HG02763 (cell line): ENCODE results near the gene EEA1.

Experiments
- ATAC-seq: cut with Tn5 transposase; IDR thresholded peaks from one replicate; pipeline ENCODE4 v1.9.1; 2021; ENCODE audit warnings: mild to moderate bottlenecking, moderate library complexity; ENCODE audit not compliant: unreplicated experiment

The EEA1 gene

DNA sequence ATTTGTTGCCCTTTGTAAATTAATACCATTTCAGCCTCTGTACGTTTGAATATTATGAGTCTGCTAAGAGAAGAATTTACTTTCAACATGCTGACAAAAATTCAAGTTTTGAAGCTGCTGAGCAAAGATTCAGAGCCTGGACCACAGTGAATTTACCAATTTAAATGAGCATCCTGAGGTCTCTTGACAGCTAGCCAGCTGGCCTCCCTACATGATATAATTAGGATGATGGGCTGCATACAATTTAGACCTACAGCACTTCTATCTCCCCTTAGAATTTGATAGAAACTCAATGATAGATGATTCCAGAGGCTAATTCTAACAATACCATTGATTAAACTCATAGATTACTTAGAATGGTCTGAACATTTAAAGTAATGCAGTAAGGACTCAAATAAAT is 10.0 kb upstream of the EEA1 start:
- ATAC-seq, result no peak

DNA sequence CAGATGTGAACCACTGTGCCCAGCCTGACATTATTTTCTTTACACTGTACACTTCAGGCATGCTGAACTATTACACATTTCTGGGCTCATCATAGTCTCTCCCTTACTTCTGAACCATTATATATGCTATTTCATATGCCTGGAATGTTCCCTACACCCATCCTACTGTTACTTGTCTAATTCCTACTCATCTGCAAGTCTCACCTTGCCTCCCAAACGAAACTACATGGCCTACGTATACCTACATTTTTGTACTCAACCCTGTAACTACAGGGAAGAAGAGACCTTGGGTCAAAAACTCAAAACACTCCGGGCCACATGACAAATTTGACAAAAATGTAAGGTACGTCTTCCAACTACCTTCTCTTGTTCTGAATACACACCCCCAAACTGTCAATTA is 9.5 kb upstream of the EEA1 start:
- no peak for ATAC-seq

DNA sequence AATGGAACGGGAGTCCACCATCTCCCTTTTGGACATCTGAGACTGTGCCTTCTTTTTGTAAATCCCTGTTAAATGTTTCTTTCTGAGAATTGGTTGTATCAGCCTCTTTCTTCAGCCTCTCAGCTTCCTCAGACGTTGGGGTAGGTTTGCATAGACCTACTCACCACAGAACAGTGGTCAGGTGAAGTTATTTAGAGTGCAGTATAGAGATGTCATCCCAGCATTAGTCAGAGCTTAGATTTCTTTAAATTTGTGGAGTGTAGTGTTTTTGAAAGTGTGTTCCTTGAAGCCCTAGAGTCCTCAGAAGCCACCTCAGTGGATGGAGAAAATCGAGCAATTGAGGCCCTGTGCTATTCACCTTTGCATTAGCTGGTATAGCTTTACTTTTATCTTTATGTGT is 8.9 kb upstream of the EEA1 start:
- no peak for ATAC-seq

DNA sequence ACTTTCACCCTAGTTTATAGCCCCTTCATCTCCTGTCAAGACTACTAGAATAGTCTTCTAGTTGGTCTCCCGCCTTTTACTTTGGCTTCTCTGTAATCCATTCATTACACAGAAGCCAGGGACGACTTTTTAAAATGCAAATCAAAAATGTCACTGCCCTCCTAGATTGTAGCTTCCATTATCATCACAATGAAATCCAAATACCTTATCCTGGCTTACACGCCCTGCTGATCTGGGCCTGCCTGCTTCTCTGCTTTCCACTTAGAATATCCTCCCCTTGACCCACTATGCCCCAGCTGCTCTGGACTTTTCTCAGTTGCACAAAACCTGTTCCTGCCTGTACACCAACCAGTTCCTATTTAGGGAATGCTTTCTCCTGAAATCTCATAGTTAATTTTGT is 4.5 kb upstream of the EEA1 start:
- ATAC-seq, result no peak

DNA sequence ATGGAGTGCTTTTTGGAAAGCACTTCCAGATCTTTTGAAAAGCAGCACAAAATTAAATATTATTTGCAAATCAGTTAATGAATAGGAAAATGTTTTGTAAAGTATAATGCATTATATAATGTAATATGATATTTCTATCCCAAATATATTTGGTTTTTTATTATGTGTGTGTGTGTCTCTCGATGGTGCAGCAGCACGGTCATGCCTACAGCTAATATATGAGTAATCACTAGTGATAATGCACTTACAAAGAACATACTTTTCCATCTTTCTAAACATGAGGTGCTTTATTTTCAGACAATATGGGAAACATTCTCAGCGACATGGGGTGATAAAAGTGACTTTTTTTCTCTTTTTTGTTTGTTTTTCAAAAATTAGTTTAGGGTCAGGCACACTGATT is 1.3 kb upstream of the EEA1 start:
- ATAC-seq, result no peak

DNA sequence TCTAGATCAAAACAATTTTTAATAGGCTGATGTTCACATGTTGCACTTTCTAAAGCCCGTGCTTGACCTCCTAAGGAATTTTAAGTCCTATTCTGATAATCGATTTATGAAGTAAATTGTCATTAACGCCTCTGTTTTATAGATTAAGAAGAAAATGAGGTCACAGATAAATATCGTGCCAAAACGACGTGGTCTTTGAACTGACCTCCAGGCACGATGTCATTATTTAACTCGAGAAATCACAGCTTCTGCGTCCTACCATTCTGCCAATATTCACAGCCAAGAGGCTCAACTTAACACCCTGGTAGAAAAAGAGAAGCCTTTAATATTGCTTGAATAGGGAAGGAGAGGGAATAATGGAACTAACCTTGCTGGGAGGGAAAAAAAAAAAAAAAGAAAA is 888 bp upstream of the EEA1 start:
- no peak for ATAC-seq

DNA sequence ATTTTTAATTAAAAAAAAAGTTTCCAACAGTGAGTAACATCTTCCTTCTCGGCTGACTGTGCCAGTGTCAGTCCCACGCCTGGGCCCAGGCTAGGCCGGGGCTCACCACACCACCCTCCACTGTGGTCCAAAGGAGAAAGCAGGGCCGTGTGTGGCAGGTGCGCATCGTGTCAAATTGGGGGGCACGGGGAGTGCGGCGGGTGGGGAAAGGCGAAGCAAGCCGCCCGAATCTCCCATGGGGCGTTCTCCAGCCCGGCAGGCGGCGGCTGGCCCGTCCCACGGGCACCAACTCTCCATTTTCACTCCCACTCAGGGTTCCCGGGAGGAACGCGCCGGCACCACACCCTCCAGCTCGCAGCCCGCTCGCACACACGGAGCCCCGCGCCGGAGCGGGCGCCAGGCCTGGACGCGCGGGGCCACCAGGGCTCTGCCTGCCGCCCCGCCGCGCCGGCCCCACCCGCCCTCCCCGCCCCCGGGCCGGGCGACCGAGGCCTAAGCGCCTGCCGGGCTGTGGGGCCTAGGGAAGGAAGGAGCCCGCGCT is 604 bp downstream of the EEA1 start:
- peak; percentile 13 for ATAC-seq

DNA sequence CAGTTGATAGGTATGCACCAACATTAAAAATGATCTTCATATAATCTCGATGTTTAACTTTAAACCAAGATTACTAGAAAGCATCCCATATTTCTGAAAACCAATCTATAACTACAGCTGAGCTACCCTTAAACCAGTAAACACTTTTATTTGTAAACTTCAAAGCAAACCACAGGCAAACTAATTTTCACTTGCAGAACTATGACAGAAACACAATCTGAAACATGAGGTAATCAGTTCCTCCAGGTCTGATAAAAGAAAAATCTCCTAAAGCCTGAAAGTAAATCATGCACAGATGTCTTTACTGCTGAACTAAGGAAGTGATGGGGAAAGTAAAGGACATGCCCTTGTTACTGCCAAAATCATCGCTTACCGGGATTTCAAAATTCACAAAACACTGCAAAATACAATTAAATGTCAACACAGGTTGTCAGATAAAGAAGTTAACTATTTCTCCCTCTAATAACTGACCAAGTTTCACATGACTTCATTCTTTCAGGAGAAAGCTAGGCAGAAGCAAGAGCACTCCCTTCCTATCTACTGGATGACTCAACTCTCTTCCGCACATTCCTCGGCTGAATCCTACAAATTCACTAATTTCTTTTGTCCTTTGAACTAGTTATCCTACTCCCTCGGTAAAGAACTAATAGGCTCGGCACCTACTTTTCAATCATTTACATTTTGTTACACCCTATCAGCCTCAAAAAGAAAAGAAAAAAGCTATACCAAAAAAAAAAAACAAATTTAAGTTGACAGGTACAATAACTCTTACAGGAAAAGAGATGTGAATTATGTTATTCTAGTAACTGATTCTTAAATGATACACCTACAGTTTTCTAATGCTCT is 1.4 kb downstream of the EEA1 start:
- ATAC-seq, result no peak

DNA sequence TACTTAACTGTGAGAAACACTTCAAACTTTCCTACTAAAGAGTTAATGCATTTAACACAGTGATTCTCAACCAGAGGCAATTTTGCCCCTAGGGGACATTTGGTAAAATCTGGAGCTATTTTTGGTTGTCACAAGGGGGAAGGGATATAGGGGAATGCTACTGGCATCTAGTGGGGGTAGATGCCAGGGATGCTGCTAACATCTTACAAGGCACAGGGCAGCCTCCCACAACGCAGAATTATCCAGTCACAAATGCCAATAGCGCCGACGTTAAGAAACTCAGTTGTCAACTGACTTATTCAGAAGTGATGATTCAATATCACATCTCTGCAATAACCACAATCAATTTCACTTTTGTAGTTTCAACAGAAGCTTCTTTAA is 2.0 kb downstream of the EEA1 start:
- ATAC-seq, result no peak

DNA sequence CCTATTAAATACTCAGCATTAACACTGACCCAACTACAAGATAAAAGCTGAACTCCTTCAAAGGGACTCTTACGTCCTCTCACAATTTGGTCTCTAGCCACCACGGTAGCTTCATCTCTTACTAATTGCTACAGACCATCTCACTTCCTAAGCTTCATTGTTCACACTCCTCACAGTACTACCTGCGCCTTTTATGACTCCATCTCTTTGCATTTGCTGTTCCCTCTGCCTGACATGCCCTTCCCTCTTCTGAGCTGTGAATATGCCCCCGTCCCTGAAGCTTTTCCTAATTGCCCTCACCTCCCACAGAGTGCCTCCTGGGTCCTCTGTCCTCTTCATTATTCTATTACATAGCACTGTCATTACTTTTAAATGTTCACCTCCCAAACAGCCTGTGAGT is 2.5 kb downstream of the EEA1 start:
- ATAC-seq, result no peak

DNA sequence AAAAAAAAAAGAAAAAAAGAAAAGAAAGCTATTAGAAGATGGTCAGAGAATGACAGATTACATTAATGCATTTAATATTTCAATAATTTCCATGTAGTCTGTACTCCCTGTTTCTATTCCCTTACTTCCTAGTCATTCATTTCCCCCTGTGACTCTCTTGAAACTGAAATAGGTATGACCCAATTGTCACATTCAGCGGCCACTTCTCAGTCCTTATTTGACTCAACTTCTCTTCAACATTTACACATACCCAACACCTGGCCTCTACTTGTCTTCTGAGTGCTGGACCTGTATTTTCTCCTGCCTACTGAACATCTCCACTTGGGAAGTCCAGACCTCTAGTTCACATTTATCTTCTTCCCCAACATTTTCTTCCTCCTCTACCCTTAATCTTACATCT is 7.2 kb downstream of the EEA1 start:
- peak; percentile 78 for ATAC-seq

DNA sequence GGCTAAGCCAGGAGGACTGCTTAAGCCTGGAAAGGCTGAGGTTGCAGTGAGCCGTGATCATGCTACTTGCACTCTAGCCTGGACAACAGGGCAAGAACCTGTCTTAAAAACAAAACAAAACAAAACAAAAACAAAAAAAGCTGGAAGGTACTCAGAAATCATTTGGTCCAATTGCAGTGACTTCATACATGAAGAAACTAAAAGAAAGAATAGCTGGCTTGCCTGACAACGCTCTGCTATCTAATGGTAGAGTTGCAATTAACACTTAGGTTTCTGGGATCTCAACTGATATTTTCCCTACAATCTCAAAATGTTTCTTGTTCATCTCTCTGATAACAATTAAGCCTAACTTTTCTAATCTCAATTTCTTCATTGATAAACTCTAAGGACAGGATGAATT is 13.7 kb downstream of the EEA1 start:
- no peak for ATAC-seq

DNA sequence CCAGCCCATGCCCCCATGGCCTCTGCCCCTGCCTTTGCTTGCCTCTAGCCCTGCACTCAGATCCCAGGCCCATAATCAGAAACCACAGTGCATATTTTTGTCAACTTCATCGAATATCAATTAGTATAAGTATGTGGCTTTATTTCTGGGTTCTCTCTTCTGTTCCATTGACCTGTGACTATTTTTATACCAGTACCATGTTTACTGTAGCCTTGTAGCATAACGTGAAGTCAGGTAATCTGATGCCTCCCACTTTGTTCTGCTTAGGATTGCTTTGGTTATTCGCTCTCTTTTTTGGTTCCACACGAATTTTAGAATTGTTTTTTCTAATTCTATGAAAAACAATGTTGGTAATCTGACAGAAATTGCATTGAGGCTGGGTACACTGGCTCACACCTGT is 14.9 kb downstream of the EEA1 start:
- no peak for ATAC-seq

DNA sequence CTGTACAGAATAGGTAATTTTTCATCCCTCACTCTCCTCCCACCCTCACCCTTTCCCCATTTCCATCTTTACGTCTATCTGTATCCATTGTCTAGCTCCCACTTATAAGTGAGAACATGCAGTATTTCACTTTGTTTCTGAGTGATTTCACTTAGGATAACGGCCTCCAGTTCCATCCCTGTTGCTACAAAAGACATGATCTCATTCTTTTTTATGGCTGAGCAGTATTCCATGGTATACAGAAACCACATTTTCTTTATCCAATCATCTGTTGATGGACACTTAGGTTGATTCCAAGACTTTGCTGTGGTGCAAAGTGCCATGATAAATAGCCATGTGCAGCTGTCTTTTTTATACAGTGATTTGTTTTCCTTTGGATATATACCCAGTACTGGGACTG is 16.4 kb downstream of the EEA1 start:
- ATAC-seq, result no peak

DNA sequence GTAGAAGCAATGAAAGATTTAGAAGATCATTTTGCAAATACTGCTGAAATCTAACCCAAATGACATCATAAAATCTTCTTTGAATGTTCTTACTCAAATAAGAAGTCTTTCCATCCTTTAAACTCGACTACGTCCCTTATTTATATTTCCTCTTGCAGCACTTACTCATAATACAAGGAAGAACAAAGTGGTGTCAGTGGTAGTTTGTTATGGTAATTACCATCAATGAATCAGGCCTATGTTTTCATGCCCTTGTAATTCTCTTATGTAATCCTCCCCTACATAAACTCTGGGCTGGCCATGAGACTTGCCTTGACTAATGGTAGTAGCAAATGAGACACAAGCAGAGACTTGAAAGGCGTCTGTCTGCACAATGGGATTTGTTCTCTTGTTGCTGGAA is 17.0 kb downstream of the EEA1 start:
- ATAC-seq, result no peak

DNA sequence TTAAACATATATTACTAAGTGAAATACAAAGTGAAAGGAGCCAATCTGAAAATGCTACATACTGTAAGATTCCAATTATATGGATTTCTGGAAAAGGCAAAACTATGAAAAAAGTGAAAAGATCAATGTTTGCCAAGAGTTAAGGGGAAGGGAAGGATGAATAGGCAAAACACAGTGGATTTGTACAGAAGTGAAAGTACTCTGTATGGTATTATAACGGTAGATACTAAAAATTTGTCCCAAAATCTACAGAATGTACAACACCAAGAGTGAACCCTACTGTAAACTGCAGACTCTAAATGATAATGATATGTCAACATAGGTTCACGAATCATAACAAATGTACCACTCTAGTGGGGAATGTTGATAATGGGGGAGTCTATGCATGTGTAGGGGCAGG is 17.8 kb downstream of the EEA1 start:
- no peak for ATAC-seq

DNA sequence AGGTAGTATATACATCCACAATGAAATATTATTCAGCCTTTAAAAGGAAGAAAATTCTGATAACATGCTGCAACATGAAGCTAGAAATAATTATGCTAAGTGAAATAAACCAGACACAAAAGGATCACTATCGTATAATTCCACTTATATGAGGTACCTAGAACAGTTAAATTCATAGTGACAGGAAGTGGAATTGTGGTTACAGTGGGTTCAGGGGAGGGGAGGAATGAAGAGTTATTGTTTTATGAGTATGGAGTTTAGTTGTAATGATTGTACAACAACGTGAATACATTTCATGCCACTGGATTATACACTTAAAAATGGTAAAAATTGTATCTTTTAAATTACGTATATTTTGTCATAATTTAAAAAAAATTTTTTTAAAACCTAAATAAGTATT is 21.0 kb downstream of the EEA1 start:
- no peak for ATAC-seq

DNA sequence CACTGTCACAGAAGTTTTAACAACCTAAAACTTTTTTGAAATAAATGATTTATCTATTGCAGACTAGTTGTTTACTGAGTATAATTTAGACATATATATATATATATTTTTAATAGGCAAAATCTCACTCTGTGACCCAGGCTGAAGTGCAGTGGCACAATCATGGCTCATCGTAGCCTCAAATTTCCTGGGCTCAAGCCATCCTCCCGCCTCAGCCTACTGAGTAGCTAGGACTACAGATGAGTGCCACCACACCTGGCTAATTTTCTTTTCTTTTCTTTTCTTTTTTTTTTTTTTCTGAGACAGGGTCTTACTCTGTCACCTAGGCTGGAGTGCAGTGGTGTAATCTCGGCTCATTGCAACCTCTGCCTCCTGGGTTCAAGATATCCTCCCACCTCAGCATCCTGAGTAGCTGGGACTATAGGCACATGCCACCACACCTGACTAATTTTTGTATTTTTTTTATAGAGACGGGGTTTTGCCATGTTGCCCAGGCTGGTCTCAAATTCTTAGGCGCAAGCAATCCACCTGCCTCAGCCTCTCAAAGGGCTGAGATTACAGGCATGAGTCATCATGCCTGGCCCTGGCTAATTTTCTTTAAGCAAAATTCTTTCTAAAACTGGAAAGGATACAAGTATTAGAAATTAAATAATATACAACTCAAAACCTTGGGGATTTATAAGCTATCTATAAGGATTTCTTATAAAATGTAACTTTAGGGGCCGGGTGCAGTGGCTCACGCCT is 23.1 kb downstream of the EEA1 start:
- no peak for ATAC-seq

DNA sequence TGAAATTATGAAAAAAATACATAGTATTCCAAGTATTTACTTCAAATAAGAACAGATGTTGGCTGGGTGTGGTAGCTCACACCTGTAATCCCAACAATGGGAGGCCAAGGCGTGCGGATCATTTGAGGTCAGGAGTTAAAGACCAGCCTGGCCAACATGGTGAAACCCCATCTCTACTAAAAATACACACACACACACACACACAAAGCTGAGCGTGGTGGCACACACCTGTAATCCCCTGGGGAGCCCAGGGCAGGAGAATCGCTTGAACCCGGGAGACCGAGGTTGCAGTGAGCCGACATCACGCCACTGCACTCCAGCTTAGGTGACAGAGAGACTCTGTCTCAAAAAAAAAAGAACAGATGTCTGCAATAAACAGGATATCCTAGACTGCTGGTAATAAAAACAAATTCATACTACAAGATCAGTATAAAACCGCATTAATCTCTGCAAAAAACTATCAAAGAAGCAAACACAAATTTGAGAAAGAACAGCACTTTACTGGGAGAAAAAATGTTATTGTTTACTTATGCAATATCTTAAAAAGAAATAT is 23.8 kb downstream of the EEA1 start:
- ATAC-seq, result no peak

DNA sequence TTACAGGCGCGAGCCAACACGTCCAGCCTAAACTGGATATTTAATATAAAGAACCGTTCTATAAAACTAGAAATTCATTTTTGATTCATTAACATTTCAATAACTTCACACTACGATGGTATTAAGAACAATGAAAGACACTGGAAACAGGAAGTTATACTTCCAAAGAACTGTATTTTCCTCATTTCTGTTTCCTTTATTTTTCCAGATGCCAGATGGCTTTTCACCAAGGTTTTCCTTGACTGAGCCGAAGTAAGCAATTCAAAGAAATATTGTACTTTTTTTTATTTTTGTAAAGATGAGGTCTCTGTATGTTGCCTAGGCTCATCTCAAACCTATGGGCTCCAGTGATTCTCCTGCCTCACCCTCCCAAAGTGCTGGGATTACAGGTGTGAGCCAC is 28.2 kb downstream of the EEA1 start:
- ATAC-seq, result no peak

DNA sequence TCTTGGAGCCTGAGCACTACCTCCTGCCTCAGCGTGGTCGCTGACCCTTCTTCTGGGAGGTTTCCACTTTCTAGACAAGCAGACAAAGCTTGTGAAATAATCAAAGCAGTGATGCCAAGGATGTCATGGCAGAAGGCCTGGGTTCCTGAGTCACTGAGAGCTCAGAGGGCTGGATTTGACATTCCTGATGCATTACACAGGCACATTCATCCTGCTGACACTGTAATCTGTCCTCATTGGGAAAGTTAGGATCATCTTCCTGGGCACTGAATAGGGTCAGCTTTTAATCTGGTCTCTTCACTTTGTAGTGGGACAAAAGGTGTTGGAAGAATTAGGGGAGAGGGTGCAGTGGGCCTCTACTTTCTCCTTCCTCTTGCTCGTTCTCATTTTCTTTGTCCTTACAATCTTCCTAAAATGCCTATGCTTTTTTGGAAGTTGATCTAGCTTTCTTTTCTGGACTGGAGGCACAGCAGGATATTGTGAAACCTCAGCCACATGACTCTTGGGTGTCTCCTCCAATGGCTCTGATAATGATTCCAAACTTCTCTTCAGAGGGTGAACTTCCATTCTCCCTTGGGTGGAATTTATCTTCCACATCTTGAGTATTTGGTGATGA is 29.6 kb downstream of the EEA1 start:
- no peak for ATAC-seq

DNA sequence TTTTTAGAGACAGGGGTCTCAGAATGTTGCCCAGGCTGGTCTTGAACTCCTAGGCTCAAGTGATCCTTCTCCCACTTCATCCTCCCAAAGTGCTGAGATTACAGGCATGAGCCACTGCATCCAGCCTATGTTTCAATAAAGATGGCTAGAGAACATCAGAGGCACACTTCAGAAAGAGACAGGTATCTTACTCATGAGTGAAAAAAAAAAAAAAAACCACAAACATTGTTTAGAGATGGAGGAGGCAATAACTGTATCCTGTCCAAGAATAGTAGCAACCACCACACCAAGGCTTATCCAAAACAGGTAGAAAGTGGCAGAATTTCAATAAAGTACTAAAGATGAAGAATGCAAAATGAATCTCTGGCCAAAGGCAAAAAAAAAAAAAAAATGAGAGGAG is 30.3 kb downstream of the EEA1 start:
- no peak for ATAC-seq
